Measurements from ENCODE around the gene ZBTB34.
"Not testable (repeated sequence)": the region's sequence is repeated elsewhere in the genome, so short reads cannot be mapped to it uniquely, and the experiment has no call there.

The ZBTB34 gene, protein sequence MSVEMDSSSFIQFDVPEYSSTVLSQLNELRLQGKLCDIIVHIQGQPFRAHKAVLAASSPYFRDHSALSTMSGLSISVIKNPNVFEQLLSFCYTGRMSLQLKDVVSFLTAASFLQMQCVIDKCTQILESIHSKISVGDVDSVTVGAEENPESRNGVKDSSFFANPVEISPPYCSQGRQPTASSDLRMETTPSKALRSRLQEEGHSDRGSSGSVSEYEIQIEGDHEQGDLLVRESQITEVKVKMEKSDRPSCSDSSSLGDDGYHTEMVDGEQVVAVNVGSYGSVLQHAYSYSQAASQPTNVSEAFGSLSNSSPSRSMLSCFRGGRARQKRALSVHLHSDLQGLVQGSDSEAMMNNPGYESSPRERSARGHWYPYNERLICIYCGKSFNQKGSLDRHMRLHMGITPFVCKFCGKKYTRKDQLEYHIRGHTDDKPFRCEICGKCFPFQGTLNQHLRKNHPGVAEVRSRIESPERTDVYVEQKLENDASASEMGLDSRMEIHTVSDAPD

GRCh38 chr9:126860077-126860756 lies at the start of gene ZBTB34:
Gene ZBTB34 (plus strand): TSS chr9:126860639. CDS start chr9:126879400, 18,761 bp downstream.
- TF ChIP-seq ZNF274 (IDR thresholded peaks at IDR 0.05; ENCODE audit: low read depth, low read length): no peak
- H3K4me3 ChIP-seq (ENCODE audit: low read length): peak within 1 kb of the TSS; percentile 81

GRCh38 chr9:126813072-126813471 lies 47.4 kb upstream of the ZBTB34 start:
- H3K4me3 ChIP-seq (ENCODE audit: low read length): no peak overlapping the region
- TF ChIP-seq ZNF274 (IDR thresholded peaks at IDR 0.05; ENCODE audit: low read depth, low read length): no peak

DNA sequence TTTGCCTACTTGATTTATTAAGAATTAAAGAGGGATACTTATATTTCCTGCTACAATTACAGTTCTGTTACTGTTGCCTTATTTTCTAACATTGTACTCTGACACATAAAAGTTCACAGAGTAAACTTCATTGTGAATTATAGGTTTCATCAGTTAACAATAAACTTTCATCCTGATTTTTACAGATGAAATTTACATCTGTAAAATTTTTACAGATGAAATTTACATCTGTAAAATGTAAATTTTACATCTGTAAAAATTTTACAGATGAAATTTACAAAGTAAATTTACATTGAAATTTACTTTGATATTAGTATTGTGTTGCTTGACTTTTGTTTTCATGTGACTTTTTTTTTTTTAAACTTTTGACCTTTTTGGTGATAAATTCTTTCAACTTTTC lies 46.3 kb upstream of the ZBTB34 start:
- H3K4me3 ChIP-seq (ENCODE audit: low read length): no peak overlapping the region
- TF ChIP-seq ZNF274 (IDR thresholded peaks at IDR 0.05; ENCODE audit: low read depth, low read length): no peak

GRCh38 chr9:126817615-126818014 lies 42.8 kb upstream of the ZBTB34 start:
- H3K4me3 ChIP-seq (ENCODE audit: low read length): not testable (repeated sequence)

DNA sequence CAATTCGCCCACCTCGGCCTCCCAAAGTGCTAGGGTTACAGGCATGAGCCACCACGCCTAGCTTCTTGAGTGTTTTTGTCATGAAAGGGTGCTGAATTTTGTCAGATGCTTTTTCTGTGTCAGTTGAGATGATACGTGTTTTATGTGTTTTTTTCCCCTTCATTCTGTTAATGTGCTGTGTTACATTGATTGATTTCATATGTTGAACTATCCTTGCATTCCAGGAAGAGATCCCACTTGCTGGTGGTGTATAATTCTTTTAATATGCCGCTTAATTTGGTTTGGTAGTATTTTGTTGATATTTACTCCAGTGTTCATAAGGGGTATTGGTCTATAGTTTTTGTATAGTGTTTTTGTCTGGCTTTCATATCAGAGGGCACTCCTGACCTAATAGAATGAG lies 42.0 kb upstream of the ZBTB34 start:
- no peak for TF ChIP-seq ZNF274 (IDR thresholded peaks at IDR 0.05; ENCODE audit: low read depth, low read length)
- H3K4me3 ChIP-seq (ENCODE audit: low read length): no peak overlapping the region

DNA sequence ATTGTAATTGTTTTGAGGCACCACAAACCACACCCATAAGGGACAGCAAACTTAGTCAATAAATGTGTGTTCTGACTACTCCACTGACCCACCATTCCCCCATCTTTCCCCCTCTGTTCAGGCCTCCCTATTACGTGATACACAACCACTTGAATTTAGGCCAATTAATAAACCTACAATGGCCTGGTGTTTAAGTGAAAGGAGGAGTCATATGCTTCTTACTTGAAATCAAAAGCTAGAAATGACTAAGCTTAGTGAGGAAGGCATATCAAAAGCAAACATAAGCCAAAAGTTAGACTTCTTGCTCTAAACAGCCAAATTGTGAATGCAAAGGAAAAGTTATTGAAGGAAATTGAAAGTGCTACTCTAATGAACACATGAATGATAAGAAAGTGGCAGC lies 41.0 kb upstream of the ZBTB34 start:
- no peak for TF ChIP-seq ZNF274 (IDR thresholded peaks at IDR 0.05; ENCODE audit: low read depth, low read length)
- H3K4me3 ChIP-seq (ENCODE audit: low read length): no peak overlapping the region

- no peak overlapping the region for H3K4me3 ChIP-seq (ENCODE audit: low read length)
- TF ChIP-seq ZNF274 (IDR thresholded peaks at IDR 0.05; ENCODE audit: low read depth, low read length): no peak
These were observed 38.2 kb upstream of the ZBTB34 start for GRCh38 chr9:126822278-126822677.

- no peak overlapping the region for H3K4me3 ChIP-seq (ENCODE audit: low read length)
- TF ChIP-seq ZNF274 (IDR thresholded peaks at IDR 0.05; ENCODE audit: low read depth, low read length): no peak
These were observed 37.6 kb upstream of the ZBTB34 start for GRCh38 chr9:126822873-126823272.

DNA sequence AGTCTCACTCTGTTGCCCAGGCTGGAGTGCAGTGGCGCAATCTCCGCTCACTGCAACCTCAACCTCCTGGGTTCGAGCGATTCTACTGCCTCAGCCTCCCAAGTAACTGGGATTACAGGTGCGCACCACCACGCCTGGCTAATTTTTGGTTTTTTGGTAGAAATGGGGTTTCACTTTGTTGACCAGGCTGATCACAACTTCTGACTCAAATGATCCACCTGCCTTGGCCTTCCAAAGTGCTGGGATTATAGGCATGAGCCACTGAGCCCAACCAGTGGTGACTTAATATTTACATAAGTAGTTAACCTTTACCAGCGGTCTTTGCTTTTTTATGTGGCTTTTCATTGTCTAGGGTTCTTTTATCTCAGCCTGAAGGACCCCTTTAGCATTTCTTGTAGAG lies 36.4 kb upstream of the ZBTB34 start:
- H3K4me3 ChIP-seq (ENCODE audit: low read length): not testable (repeated sequence)

GRCh38 chr9:126827227-126827626 lies 33.2 kb upstream of the ZBTB34 start:
- H3K4me3 ChIP-seq (ENCODE audit: low read length): no peak overlapping the region
- no peak for TF ChIP-seq ZNF274 (IDR thresholded peaks at IDR 0.05; ENCODE audit: low read depth, low read length)

DNA sequence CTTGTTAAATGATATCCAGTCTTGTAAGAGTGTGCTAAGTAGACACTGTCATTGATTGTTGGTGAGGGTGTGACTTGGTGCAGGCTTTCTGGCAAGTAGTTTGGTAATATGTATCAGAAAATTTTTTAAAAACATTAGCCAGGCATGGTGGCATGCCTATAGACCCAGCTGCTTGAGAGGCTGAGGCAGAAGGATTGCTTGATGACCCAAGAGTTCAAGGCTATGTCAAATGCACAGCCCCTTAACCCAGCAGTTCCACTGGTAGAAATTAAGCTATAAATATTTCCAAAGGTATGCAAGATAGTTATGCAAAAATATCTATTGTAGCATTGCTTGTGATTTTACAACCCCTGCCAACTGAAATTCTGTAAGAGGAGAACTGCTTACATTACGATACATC lies 31.4 kb upstream of the ZBTB34 start:
- no peak overlapping the region for H3K4me3 ChIP-seq (ENCODE audit: low read length)
- no peak for TF ChIP-seq ZNF274 (IDR thresholded peaks at IDR 0.05; ENCODE audit: low read depth, low read length)

DNA sequence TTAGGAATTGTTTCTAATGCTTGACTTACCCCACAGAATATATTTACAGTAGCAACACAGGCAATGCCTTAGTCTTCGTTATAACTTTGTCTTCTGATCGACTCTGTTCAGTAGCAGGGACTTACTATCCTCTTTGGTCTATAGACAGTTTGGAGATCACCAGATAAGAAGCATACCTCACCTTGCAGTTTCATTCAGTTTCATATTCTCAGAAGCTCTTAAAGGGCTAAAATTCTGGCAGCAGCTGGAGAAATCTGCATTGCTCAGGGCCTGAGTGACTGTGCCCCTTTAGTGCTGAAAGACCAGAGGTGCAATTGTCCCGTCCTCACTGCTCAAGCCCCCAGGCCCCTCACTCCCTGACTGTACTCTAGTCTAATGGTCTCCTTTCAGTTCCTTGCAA lies 29.6 kb upstream of the ZBTB34 start:
- TF ChIP-seq ZNF274 (IDR thresholded peaks at IDR 0.05; ENCODE audit: low read depth, low read length): no peak
- no peak overlapping the region for H3K4me3 ChIP-seq (ENCODE audit: low read length)

DNA sequence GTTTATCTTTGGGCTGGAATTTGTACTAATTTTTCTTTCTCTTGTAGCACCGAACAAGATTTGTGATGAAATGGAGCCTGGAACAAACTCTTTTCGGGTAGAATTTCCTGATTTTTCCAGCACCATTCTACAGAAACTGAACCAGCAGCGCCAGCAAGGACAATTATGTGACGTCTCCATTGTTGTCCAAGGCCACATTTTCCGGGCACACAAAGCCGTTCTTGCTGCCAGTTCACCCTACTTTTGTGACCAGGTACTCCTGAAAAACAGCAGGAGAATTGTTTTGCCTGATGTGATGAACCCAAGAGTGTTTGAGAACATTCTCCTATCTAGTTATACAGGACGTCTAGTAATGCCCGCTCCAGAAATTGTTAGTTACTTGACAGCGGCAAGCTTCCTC lies 28.0 kb upstream of the ZBTB34 start:
- H3K4me3 ChIP-seq (ENCODE audit: low read length): no peak overlapping the region
- no peak for TF ChIP-seq ZNF274 (IDR thresholded peaks at IDR 0.05; ENCODE audit: low read depth, low read length)

DNA sequence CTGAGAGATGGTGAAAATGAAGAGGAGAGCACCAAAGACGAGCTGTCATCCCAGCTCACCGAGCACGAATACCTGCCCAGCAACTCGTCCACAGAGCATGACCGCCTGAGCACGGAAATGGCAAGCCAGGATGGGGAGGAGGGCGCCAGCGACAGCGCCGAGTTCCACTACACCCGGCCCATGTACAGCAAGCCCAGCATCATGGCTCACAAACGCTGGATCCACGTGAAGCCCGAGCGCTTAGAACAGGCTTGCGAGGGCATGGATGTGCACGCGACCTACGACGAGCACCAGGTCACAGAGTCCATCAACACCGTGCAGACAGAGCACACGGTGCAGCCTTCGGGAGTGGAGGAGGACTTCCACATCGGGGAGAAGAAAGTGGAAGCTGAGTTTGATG lies 27.4 kb upstream of the ZBTB34 start:
- no peak for TF ChIP-seq ZNF274 (IDR thresholded peaks at IDR 0.05; ENCODE audit: low read depth, low read length)
- H3K4me3 ChIP-seq (ENCODE audit: low read length): no peak overlapping the region

- TF ChIP-seq ZNF274 (IDR thresholded peaks at IDR 0.05; ENCODE audit: low read depth, low read length): no peak
- H3K4me3 ChIP-seq (ENCODE audit: low read length): no peak overlapping the region
These were observed 26.6 kb upstream of the ZBTB34 start for GRCh38 chr9:126833710-126834345.

Data from GM08714 (cell line).